Measurements from ENCODE around the gene PRLR. TPM values are rescaled to one million over a fixed set of nuclear protein-coding genes. Genes with fewer than 3 reads are reported as not detected.

The PRLR gene
- total and polyA plus RNA-seq, 2 of the 13 experiments (the other 11 are each of a cell fraction or from before 2014, with no cell fraction given): 12.2 to 13.3 TPM

DNA sequence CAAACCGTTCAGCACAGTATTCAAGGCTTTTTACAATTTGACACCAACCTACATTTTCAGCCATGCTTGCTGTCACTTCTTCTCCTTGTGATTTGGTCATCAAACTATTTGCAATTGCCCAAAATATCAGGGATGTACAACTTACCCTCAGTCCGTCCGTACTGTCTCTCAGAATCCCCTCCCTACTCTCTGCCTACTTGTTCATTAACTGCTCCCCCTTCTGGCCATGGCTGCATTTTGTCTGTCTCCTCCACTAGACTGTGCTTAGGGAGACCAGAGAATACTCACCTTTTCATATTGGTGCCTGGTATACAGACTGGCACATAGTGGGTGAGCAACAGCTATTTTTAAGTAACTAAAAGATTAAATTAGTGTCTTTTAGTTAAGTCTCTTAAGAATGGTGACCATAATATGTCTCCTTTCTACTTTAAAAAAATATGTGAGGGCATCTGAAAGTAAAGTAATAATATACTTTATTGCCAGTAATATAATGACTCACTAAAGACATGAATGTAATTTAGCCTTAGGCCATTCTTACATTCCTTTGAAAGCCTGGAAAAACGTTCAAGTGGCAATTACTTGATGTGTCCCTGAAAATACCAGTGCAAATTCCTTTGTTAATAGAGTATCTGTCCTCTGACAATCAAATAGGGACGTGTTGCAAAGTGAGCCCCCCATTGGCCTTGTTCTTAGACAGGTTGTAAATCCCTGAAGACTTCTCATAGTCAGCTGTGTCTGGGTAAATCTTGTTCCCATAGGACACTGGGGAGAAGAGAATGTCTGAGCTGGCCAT, 27.8 kb downstream of the PRLR start (continued):
- TF ChIP-seq, protein P1, sequence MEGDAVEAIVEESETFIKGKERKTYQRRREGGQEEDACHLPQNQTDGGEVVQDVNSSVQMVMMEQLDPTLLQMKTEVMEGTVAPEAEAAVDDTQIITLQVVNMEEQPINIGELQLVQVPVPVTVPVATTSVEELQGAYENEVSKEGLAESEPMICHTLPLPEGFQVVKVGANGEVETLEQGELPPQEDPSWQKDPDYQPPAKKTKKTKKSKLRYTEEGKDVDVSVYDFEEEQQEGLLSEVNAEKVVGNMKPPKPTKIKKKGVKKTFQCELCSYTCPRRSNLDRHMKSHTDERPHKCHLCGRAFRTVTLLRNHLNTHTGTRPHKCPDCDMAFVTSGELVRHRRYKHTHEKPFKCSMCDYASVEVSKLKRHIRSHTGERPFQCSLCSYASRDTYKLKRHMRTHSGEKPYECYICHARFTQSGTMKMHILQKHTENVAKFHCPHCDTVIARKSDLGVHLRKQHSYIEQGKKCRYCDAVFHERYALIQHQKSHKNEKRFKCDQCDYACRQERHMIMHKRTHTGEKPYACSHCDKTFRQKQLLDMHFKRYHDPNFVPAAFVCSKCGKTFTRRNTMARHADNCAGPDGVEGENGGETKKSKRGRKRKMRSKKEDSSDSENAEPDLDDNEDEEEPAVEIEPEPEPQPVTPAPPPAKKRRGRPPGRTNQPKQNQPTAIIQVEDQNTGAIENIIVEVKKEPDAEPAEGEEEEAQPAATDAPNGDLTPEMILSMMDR (CRISPR knock-in tag; IDR thresholded peaks at IDR 0.05): peak; percentile 85
- no peak for TF ChIP-seq ARID2 (CRISPR knock-in tag; IDR thresholded peaks at IDR 0.05; ENCODE audit: borderline replicate concordance)
- TF ChIP-seq MIXL1 (CRISPR knock-in tag; IDR thresholded peaks at IDR 0.05): peak; percentile 45; the same call in 1 of the 2 replicates
- TF ChIP-seq BCL6 (CRISPR knock-in tag; IDR thresholded peaks at IDR 0.05): no peak
- peak; percentile 64; the same call in 1 of the 2 replicates for TF ChIP-seq RAD21 (CRISPR knock-in tag; IDR thresholded peaks at IDR 0.05)
- peak; percentile 86 for TF ChIP-seq STAG1 (CRISPR knock-in tag; IDR thresholded peaks at IDR 0.05)
- TF ChIP-seq ZNF576 (CRISPR knock-in tag; IDR thresholded peaks at IDR 0.05): no peak
- 0 out of 2 replicates have a peak, but pooled peaks have one; percentile 28 for TF ChIP-seq REPIN1 (CRISPR knock-in tag; IDR thresholded peaks at IDR 0.05; ENCODE audit: borderline replicate concordance, low read depth)
- no peak for TF ChIP-seq ZNF609 (CRISPR knock-in tag; IDR thresholded peaks at IDR 0.05; ENCODE audit: borderline replicate concordance)
- TF ChIP-seq POGK (CRISPR knock-in tag; conservative IDR thresholded peaks at IDR 0.05): 0 out of 2 replicates have a peak, but pooled peaks have one; percentile 38
- TF ChIP-seq IRF2 (CRISPR knock-in tag; IDR thresholded peaks at IDR 0.05): 0 out of 2 replicates have a peak, but pooled peaks have one; percentile 30
- TF ChIP-seq BRF2 (CRISPR knock-in tag; IDR thresholded peaks at IDR 0.05): no peak
- no peak for TF ChIP-seq E2F2 (CRISPR knock-in tag; IDR thresholded peaks at IDR 0.05; ENCODE audit: borderline replicate concordance)
